ENCODE measurements around the gene SCP2.
A peak's percentile ranks its signal among the peaks of the same experiment; 100 is the strongest.
"Not testable (repeated sequence)": the region's sequence is repeated elsewhere in the genome, so short reads cannot be mapped to it uniquely, and the experiment has no call there.

SCP2 gene

GRCh38 chr1:52978045-52978444 is 51.0 kb downstream of the SCP2 start:
- no peak overlapping the region for H3K27ac ChIP-seq (replicated peaks)
- DNase-seq (ENCODE audit: low read depth in 1 of 2, low spot score in 1 of 2): no peak
- TF ChIP-seq CTCF (IDR thresholded peaks at IDR 0.05; ENCODE audit: insufficient read depth, low read length): no peak
- no peak for TF ChIP-seq GABPA (IDR thresholded peaks at IDR 0.05; ENCODE audit: low read depth)
- no peak for TF ChIP-seq SPI1 (IDR thresholded peaks at IDR 0.05; ENCODE audit: borderline replicate concordance, low read depth)
- TF ChIP-seq POLR2AphosphoS5 (IDR thresholded peaks at IDR 0.05; ENCODE audit: low read depth): no peak
- no peaks in the 10 kb centered on the region for H3K27me3 ChIP-seq (ENCODE audit: insufficient read depth, poor library complexity, severe bottlenecking)
- H3K4me3 ChIP-seq (replicated peaks; ENCODE audit: insufficient read depth, low read length): no peak overlapping the region

GRCh38 chr1:52992733-52993132 is 65.7 kb downstream of the SCP2 start:
- not testable (repeated sequence) for H3K27me3 ChIP-seq (ENCODE audit: insufficient read depth, poor library complexity, severe bottlenecking); DNase-seq (ENCODE audit: low read depth in 1 of 2, low spot score in 1 of 2); H3K4me3 ChIP-seq (replicated peaks; ENCODE audit: insufficient read depth, low read length); H3K27ac ChIP-seq (replicated peaks)

GRCh38 chr1:52994656-52995055 is 67.6 kb downstream of the SCP2 start:
- TF ChIP-seq GABPA (IDR thresholded peaks at IDR 0.05; ENCODE audit: low read depth): no peak
- TF ChIP-seq REST (IDR thresholded peaks at IDR 0.05; ENCODE audit: insufficient replicate concordance, low read depth): peak; percentile 69
- TF ChIP-seq POLR2AphosphoS5 (IDR thresholded peaks at IDR 0.05; ENCODE audit: low read depth): no peak
- no peak for TF ChIP-seq SPI1 (IDR thresholded peaks at IDR 0.05; ENCODE audit: borderline replicate concordance, low read depth)
- no peak for TF ChIP-seq CTCF (IDR thresholded peaks at IDR 0.05; ENCODE audit: insufficient read depth, low read length)
- Histone ChIP-seq H3K27ac (replicated peaks) (no peak overlapping the region), H3K4me3 (replicated peaks; ENCODE audit: insufficient read depth, low read length) (no peak overlapping the region), H3K27me3 (ENCODE audit: insufficient read depth, poor library complexity, severe bottlenecking) (no peaks in the 10 kb centered on the region)
- DNase-seq (ENCODE audit: low read depth in 1 of 2, low spot score in 1 of 2): no peak

- Histone ChIP-seq H3K4me3 (replicated peaks; ENCODE audit: insufficient read depth, low read length) (no peak overlapping the region), H3K27me3 (ENCODE audit: insufficient read depth, poor library complexity, severe bottlenecking) (no peaks in the 10 kb centered on the region), H3K27ac (replicated peaks) (no peak overlapping the region)
- TF ChIP-seq REST (IDR thresholded peaks at IDR 0.05; ENCODE audit: insufficient replicate concordance, low read depth) (no peak), SPI1 (IDR thresholded peaks at IDR 0.05; ENCODE audit: borderline replicate concordance, low read depth) (no peak), CTCF (IDR thresholded peaks at IDR 0.05; ENCODE audit: insufficient read depth, low read length) (no peak), GABPA (IDR thresholded peaks at IDR 0.05; ENCODE audit: low read depth) (no peak), POLR2AphosphoS5 (IDR thresholded peaks at IDR 0.05; ENCODE audit: low read depth) (no peak)
- no peak for DNase-seq (ENCODE audit: low read depth in 1 of 2, low spot score in 1 of 2)
These were observed 69.6 kb downstream of the SCP2 start for GRCh38 chr1:52996653-52997052.

Data from HL-60 (cell line).